NOMO-1 treated with dmso at 0.1 percent for 144 hours (cell line): ENCODE measurements around the gene SENP5.
"Not testable (repeated sequence)": the region's sequence is repeated elsewhere in the genome, so short reads cannot be mapped to it uniquely, and the experiment has no call there.

Experiments
- DNase-seq: peaks from one replicate; lab custom pipeline; 2025; ENCODE audit not compliant: unreplicated experiment; lab: John Stamatoyannopoulos, UW

Gene SENP5, protein sequence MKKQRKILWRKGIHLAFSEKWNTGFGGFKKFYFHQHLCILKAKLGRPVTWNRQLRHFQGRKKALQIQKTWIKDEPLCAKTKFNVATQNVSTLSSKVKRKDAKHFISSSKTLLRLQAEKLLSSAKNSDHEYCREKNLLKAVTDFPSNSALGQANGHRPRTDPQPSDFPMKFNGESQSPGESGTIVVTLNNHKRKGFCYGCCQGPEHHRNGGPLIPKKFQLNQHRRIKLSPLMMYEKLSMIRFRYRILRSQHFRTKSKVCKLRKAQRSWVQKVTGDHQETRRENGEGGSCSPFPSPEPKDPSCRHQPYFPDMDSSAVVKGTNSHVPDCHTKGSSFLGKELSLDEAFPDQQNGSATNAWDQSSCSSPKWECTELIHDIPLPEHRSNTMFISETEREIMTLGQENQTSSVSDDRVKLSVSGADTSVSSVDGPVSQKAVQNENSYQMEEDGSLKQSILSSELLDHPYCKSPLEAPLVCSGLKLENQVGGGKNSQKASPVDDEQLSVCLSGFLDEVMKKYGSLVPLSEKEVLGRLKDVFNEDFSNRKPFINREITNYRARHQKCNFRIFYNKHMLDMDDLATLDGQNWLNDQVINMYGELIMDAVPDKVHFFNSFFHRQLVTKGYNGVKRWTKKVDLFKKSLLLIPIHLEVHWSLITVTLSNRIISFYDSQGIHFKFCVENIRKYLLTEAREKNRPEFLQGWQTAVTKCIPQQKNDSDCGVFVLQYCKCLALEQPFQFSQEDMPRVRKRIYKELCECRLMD

DNA sequence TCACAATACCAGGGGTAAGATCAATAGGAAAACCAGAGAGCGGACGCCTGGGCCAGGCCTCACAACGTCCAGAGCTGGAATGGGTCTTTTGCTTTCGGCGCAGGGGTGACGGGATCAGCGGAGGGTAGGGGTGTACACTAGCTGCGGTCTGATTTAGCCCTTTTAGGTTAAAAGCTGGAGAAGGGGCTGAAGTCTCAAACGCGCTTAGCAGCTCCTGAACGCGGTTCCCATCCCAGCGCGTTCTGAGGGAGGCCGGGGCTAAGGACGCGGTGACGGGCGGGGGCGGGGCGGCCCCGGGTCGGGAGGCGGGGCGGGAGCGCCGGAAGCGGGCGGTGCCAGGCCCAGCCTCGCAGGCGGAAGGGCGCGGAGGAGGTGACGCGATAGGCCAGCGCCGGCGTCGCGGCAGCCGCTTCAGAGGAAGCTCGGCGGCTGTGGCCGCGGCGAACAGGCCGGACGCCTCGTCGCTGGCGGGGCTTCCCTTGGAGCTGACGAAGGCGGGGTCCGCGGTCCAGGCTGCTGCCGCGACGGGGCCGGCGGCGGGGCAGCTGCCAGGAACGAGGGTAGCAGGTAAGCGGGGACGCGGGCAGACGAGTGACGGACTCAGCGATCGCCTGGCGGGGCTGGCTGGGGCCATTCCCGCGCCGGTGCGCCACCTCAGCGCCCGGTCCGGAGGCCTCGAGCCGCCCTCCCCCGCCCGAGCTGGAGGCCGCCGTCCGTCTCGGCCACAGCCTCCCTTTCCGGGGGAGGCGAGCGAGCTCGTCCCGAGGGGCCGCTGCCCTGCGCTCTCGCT is at the start of gene SENP5:
Gene SENP5, plus strand, starts transcription at position 414 of the 790 bp plus-strand sequence. CDS start 17,262 bp downstream, outside the sequence.
- peak; percentile 93 for DNase-seq

GRCh38 chr3:196821806-196822355 is 45.8 kb upstream of the SENP5 start:
- DNase-seq = no peak

GRCh38 chr3:196829651-196830050 is 38.1 kb upstream of the SENP5 start:
- DNase-seq = not testable (repeated sequence)

DNA sequence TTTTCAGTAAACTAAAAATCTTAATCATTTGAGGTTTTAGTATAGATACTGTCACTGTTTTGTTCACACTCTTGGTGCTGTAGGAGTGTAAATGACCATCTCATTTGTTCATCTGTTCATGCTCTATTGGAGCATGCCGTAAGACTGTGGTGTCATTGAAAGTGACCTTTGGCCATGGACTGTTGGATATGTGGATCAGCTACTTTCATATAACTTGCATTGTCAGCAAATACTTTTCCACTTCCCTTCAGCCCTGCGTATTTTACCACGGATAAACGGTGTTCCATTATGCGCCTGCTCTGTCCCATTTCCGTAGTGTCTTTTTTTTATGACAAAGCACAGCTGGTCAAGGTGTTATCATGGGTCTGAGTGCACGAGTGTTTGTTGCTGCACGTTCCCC is 32.6 kb upstream of the SENP5 start:
- DNase-seq = no peak

DNA sequence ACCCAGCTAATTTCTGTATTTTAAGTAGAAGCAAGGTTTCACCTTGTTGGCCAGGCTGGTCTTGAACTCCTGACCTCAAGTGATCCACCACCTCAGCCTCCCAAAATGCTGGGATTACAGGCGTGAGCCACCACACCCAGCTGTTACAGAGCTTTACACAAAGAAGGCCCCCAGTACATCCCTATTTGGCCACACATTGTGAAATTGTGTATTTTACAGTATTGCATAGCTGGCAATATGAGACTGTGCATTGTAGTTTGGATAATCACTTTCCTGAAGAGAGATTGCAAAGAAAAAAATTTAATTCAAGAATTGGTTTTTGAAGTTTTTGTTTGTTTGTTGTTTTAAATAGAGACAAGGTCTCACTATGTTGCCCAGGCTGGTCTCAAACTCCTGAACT is 31.1 kb upstream of the SENP5 start:
- DNase-seq = not testable (repeated sequence)

DNA sequence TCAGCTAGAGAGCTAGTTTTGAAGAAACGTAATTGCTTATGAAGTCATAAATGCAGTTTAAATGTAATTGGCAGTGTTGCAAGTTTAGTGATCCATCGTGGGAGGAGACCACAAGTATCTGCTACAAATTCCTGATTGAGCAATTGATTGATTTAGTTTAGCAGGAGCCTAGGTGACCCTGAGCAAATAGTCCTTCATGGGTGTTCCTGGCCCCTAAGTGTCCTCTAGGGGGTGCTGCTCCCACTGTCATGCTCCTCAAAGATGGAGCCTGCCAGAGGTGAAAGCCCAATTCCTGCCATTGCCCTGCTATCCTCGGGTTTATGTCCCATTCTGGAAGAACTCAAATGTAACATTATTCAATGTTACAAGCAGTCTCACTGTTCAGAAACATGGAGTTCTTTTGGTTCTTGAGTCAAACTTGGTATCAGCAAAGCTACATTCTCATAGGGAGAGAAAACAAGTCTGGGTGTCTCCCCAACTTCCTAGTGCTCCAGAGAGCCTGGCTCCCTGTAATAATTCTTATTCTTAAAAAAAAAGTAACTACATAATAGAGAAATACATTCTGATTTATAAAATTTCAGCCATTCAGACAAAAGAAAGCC is 29.8 kb upstream of the SENP5 start:
- DNase-seq = peak; percentile 66

GRCh38 chr3:196839351-196839750 is 28.4 kb upstream of the SENP5 start:
- DNase-seq = not testable (repeated sequence)

DNA sequence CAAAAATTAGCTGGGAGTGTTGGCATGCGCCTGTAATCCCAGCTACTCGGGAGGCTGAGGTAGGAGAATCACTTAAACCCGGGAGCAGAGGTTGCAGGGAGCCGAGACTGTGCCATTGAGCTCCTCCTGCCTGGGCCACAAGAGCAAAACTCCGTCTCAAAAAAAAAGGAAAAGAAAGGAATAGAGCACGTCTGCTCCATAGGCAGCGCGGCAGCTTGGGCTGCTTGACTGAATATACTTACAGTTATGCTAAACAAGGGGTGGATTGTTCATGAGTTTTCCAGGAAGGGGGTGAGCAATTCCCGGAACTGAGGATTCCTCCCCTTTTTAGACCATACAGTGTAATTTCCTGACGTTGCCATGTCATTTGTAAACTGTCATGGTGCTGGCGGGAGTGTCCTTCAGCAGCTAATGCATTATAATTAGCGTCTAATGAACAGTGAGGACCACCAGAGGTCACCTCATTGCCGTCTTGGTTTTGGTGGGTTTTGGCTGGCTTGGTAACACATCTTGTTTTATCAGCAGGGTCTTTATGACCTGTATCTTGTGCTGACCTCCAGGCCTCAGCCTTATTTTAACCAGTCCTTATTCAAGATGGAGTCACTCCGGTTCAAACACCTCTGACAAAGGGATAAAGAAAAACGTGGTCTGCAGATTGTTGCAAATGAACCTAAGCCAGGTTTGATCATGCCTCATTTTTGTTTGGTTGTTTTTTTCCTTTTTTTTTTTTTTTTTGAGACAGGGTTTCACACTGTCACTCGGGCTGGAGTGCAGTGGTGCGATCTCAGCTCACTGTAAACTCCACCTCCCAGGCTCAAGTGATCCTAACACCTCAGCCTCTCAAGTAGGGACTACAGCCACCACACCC is 24.9 kb upstream of the SENP5 start:
- DNase-seq = no peak

DNA sequence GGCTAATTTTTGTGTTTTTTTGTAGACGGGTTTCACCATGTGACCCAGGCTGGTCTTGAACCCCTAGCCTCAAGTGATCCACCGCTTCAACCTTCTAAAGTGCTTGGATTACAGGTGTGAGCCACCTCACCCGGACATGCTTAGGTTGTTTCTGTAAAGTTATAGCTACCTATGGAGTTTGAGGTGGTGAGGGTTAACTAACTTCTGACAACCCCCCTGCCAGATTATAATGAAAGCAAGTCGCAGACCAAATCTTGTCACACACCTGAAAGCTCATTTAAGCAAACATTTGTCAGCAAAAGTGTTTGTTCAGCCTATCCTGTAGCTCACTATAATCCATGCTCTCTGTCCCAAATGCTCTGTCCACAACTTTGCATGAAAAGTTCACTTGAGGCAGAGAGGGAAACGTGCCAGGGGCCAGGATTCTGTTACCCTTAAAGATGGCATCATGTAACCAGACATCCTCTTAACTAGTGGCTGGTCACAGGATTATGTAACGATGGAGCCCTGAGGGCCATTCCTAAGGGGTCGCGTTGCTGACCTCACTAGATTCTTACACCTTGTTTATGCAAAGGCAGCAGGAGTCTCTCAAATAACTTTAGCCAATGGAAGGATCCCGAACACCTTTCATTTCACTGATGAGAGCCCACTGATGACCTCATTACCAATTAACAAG is 24.1 kb upstream of the SENP5 start:
- no peak for DNase-seq

DNA sequence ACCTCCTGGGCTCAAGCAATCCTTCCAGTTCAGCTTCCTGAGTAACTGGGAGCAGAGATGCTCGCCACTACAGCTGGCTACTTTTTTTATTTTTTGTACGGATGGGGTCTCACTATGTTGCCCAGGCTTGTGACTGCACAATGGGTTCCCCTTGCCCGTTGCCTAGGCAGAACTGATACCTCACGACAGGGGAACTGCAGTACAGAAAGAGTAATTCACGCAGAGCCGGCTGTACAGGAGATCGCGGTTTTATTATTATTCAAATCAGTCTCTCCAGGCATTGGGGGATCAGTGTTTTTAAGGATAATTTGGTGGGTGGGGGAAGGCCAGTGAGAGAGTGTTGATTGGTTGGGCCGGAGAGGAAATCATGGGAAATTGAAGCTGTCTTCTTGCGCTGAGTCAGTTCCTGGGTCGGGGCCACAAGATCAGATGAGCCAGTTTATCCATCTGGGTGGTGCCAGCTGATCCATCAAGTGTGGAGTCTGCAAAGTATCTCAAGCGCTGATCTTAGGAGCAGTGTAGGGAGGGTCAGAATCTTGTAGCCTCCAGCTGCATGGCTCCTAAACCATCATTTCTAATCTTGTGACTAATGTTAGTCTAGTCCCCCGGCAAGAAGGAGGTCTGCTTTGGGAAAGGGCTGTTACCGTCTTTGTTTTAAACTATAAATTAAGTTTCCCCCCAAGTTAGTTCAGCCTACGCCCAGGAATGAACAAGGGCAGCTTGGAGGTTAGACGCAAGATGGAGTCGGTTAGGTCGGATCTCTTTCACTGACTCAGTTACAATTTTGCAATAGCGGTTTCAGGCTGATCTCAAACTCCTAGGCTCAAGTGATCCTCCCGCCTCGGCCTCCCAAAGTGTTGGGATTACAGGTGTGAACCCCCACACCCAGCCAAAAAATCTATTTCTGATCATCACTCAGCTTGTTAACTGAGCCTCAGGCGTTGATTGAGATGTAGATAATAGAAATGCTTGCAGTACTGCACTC is 23.2 kb upstream of the SENP5 start:
- DNase-seq = not testable (repeated sequence)

- DNase-seq = not testable (repeated sequence)
These were observed 19.3 kb upstream of the SENP5 start for GRCh38 chr3:196848375-196848774.

DNA sequence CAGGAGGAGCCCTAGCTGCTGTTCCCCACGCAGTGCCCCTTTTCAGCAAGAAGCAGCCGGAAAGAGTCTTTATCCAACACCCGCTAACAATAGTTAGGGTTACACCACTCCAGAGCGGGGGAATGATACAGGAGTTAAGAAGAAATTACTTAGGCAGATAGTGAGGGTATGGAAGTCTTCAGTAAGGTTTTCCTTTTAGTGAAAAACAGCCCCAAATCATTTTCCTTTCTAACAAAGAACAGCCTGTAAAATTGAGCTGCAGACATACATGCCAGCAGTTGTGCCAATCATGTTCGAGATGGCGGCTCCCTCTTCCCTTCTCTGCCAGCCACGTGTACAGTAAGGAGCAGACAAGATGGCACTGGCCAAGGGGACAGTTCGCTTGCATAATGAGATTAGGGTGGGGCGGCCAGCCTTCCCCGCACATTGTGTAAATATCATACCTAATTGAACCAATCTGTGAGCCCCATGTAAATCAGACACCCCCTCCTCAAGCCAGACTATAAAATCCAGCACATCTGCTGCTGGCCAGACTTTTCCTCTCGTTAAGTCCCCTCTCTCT is 18.5 kb upstream of the SENP5 start:
- DNase-seq = no peak

DNA sequence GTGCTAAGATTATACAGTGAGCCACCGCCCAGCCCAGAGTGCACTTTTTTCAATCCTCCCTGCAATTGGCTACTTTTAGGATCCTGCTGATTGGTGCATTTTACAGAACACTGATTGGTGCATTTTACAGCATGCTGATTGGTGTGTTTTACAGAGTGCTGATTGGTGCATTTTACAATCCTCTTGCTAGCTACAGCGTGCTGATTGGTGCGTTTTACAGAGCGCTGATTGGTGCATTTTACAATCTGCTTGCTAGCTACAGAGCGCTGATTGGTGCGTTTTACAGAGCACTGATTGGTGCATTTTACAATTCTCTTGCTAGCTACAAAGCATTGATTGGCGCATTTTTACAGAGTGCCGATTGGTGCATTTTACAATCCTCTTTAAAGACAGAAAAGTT is 4.7 kb upstream of the SENP5 start:
- not testable (repeated sequence) for DNase-seq

GRCh38 chr3:196867155-196867506 is 589 bp upstream of the SENP5 start:
- no peak for DNase-seq

DNA sequence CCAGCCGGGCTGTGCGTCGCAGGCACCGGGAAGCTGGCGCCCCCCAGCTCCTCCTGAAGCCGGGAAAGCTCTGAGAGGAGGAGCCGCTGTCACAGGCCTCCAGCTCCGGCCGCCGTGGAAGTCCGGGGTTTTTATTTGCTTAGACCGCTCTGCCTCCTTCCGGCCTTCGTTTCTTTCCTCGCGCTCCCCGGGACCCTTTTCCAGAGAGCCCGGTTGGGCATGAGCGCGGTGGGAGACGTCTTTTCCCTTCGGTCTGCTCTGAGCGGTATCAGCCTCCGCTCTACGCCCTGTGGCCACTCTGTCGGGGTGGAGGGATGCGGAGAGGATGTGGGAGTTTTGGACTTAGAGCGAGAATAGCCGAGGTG is 559 bp downstream of the SENP5 start:
- no peak for DNase-seq

- no peak for DNase-seq
These were observed 4.6 kb downstream of the SENP5 start for GRCh38 chr3:196872316-196872715.

DNA sequence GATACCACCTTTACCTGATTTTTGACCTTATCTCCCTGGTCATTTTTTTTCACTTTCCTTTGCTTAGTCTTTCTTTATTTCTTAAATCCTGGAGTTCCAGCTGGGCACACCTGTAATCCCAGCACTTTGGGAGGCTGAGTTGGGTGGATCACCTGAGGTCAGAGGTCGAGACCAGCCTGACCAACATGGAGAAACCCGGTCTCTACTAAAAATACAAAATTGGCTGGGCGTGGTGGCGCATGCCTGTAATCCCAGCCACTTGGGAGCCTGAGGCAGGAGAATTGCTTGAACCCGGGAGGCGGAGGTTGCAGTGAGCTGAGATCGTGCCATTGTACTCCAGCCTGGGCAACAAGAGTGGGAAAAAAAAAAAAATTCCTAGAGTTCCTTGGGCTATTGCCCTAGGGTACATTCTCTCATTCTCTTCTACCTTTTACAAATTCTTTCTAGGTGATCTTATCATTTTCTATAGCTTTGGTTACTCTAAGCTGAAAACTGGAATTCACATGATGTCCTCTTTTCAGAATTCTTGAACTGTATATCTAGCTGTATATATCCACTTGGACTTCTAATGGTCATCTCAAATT is 6.9 kb downstream of the SENP5 start:
- not testable (repeated sequence) for DNase-seq
